IgD-negative memory B cell (primary cell): ENCODE measurements around the gene CKMT2. TPM values are rescaled to one million over a fixed set of nuclear protein-coding genes. Genes with fewer than 3 reads are reported as not detected.
A peak's percentile ranks its signal among the peaks of the same experiment; 100 is the strongest.
"Not testable (repeated sequence)": the region's sequence is repeated elsewhere in the genome, so short reads cannot be mapped to it uniquely, and the experiment has no call there.

ENCODE experiments used
- H3K27ac Mint-ChIP-seq, 3 donors: one replicate each; pipeline ENCODE4 v1.8.0; 2020 to 2022; ENCODE audit warnings: mild to moderate bottlenecking in 3 of 3, mixed read lengths in 3 of 3, moderate library complexity in 1 of 3
- H3K27me3 Mint-ChIP-seq: one replicate; pipeline ENCODE4 v1.8.0; 2021; ENCODE audit warnings: mixed read lengths
- H3K36me3 Mint-ChIP-seq: one replicate; pipeline ENCODE4 v1.8.0; 2020; ENCODE audit warnings: mild to moderate bottlenecking, mixed read lengths
- H3K4me1 Mint-ChIP-seq, 3 donors: one replicate each; pipeline ENCODE4 v1.8.0; 2020 to 2022; ENCODE audit warnings: mixed read lengths in 3 of 3, mild to moderate bottlenecking in 1 of 3
- H3K4me3 Mint-ChIP-seq, 4 donors: one replicate each; pipeline ENCODE4 v1.8.0; 2020 to 2022; ENCODE audit warnings: mild to moderate bottlenecking in 4 of 4, mixed read lengths in 4 of 4, moderate library complexity in 3 of 4
- H3K9me3 Mint-ChIP-seq, 3 donors: one replicate each; pipeline ENCODE4 v1.8.0; 2020 to 2021; ENCODE audit warnings: mixed read lengths in 3 of 3, mild to moderate bottlenecking in 1 of 3
- polyA plus RNA-seq: library from polyadenylated mRNA; unstranded; fragments of 300-500 nt; fragmentation: Illumina TruSeq; gene quantifications from one replicate; pipeline ENCODE4 v1.2.3, GENCODE V29; 2021

Gene CKMT2
- polyA plus RNA-seq, 1 donor from 2014 or later = not detected

- Mint-ChIP-seq H3K36me3 (peaks cover 7% of the 10 kb centered on the region), H3K27me3 (no peaks in the 10 kb centered on the region), H3K9me3 (no peaks in the 10 kb centered on the region), H3K4me1 (peaks cover 0 to 2% (median 0%) of the 10 kb centered on the region in 3 donors), H3K27ac (no peak overlapping the region), H3K4me3 (no peak overlapping the region)
These were observed 19.8 kb downstream of the CKMT2 start for GRCh38 chr5:81252904-81253303.

DNA sequence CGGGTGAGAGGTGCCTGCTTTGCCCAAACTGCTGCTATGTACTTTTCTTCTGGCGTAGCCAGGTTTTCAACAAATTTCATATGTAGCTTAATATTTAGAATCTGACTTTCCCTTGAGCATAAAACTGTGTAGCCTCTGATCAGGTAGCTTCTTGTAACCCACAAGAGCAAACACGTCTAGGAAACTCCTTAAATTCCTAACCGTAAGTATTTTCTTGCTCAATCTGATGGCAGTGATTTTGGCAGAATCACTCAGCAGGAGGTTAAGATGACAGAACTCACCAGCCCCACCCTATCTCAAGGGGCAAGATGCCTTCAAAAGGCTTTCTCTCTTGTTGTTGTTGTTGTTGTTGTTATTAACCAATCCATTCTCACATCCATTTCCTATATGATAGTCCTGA is 20.8 kb downstream of the CKMT2 start:
- Mint-ChIP-seq H3K27me3 (no peaks in the 10 kb centered on the region), H3K4me3 (no peak overlapping the region), H3K27ac (no peak overlapping the region), H3K36me3 (peaks cover 5% of the 10 kb centered on the region), H3K4me1 (peaks cover 0 to 2% (median 0%) of the 10 kb centered on the region in 3 donors), H3K9me3 (no peaks in the 10 kb centered on the region)

DNA sequence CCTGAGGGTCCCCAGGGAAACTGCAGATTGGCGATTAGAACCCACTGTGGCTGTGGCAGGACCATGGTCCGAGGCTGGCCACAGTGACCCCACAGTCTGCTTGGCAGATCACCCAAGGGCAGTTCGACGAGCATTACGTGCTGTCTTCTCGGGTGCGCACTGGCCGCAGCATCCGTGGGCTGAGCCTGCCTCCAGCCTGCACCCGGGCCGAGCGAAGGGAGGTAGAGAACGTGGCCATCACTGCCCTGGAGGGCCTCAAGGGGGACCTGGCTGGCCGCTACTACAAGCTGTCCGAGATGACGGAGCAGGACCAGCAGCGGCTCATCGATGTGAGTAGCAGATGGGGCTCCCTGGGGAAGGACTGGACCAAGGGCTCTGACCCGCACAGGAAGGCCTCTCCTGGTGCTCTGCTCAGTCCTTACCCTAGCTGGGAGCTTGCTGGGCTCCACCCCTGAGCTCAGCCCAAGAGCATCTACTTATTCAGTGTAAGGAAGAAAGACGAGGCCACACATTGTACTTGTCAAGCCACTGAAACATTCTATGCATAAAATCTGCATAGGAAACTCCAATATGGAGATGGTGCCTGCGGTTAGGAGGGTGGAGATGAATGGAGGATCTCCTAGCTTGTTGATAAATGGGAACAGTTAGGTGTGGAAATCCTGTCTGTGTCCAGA is 21.9 kb downstream of the CKMT2 start:
- Mint-ChIP-seq H3K27ac (no peak overlapping the region), H3K36me3 (peaks cover 10% of the 10 kb centered on the region), H3K4me3 (no peak overlapping the region), H3K9me3 (peaks cover 2 to 5% (median 4%) of the 10 kb centered on the region in 3 donors), H3K4me1 (no peaks in the 10 kb centered on the region), H3K27me3 (no peaks in the 10 kb centered on the region)

DNA sequence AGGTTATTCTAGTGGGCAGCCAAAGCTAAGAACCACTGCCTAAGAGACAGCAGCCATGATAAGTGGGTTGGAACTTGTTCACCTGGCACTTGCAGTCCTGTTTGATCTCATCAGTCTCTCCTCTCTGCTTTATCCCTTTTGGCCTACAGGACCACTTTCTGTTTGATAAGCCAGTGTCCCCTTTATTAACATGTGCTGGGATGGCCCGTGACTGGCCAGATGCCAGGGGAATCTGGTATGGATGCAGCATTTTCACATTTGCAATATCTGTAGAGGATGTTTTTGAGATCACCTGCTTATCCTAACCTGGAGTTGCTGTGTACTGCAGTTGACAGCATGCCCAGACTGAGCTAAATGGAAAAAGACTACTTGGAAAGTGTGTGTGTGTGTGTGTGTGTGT is 23.6 kb downstream of the CKMT2 start:
- peaks cover 20% of the 10 kb centered on the region for H3K36me3 Mint-ChIP-seq

DNA sequence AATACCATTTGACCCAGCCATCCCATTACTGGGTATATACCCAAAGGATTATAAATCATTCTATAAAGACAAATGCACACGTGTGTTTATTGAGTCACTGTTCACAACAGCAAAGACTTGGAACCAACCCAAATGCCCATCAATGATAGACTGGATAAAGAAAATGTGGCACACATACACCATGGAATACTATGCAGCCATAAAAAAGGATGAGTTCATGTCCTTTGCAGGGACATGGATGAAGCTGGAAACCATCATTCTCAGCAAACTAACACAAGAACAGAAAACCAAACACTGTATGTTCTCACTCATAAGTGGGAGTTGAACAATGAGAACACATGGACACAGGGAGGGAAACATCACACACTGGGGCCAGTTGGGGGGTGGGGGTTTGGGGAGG is 29.7 kb downstream of the CKMT2 start:
- H3K4me1 Mint-ChIP-seq, H3K27me3 Mint-ChIP-seq, H3K27ac Mint-ChIP-seq, H3K4me3 Mint-ChIP-seq: not testable (repeated sequence)
- peaks cover 19% of the 10 kb centered on the region for H3K36me3 Mint-ChIP-seq
- H3K9me3 Mint-ChIP-seq = peaks cover 4 to 16% (median 14%) of the 10 kb centered on the region in 3 donors

More for the DNA sequence above, 23.6 kb downstream of the CKMT2 start:
- H3K27me3 Mint-ChIP-seq = no peaks in the 10 kb centered on the region
- H3K27ac Mint-ChIP-seq = no peak overlapping the region
- peaks cover 2 to 12% (median 10%) of the 10 kb centered on the region in 3 donors for H3K9me3 Mint-ChIP-seq
- peaks cover 0 to 4% (median 0%) of the 10 kb centered on the region in 3 donors for H3K4me1 Mint-ChIP-seq
- H3K4me3 Mint-ChIP-seq = no peak overlapping the region

DNA sequence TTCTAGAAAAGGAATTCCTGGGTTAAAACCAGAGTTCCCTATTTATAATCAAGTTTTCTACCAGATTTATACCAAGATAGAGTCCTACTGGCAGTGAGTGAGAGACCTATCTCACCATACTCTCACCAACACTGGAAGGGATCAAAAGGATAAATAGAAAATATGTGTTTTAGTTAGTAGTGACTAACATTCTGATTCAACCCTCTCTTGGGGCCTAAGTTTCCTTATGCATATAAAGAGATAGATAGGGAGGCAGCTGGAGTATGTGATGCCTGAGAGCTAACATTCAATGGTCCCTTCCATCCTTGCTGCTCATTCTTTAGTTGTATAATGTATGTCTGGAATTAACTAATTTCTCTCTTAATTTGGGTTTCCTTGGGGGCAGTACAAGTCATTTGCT is 32.0 kb downstream of the CKMT2 start:
- Mint-ChIP-seq H3K27ac (no peak overlapping the region), H3K9me3 (peaks cover 2 to 10% (median 9%) of the 10 kb centered on the region in 3 donors), H3K36me3 (peaks cover 19% of the 10 kb centered on the region), H3K27me3 (no peaks in the 10 kb centered on the region), H3K4me3 (no peak overlapping the region), H3K4me1 (peaks cover 6 to 7% (median 7%) of the 10 kb centered on the region in 3 donors)

DNA sequence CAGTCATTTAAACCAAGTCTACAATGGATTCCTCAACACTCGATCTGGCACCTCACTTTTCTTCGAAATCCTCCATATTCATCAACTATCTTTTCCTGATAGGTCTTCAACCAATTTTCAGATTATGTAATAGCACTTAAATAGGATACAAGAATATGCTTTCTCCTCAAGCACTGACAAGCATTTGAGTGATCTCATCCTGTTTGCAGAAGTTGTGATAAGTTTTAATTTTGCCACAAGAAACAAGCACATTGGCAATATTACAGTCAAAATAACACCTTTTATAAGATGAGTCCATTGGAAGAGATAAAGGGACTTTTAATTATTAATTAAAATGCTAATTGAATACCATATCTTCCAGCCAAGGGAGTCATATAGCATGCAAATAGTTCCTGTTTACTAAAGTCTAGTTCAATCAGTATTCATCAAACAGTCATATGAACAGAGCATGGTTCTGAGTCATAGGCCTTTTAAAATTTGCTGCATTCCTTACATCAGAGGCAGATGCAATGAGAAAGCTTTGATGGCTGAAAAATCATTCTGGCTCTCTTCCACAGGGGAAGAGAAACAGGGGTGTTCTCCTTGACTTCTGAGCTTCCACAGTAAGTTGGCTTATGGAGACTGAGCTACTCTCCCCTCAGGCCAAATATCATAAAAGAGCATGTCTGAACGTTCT is 35.5 kb downstream of the CKMT2 start:
- Mint-ChIP-seq H3K36me3 (peaks cover 12% of the 10 kb centered on the region), H3K4me1 (peaks cover 5 to 14% (median 6%) of the 10 kb centered on the region in 3 donors), H3K27me3 (no peaks in the 10 kb centered on the region), H3K27ac (no peak overlapping the region), H3K4me3 (no peak overlapping the region), H3K9me3 (peaks cover 6 to 23% (median 14%) of the 10 kb centered on the region in 3 donors)

DNA sequence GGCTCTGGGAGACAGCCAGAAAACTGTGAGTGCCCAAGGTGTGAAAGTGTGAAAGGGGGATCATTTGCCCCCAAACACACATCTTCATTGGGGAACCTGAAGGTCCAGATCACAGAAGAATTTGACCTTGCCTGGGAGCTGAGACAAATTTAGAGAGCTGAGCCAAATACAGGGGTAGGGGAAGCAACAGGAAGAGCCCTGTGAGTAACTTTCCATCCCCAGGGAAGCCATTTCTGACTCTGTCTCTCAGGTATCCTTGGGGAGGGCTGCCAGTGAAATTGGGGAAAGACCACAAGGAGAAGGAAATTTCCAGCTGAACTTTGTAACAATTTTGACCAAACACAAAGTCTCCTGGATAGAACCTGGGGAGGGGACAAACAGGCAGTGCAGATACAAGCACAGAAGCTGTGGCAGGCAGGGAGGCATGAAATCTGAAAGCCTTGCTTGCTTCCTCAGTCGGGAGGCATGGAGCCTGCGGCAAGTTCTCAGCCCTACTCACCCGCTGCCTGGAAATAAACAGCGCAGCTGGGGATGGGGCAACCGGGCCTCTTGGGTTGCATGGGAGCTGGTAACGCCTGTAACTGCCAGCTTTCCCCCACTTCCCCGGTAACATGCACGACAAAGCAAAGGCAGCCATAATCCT is 36.8 kb downstream of the CKMT2 start:
- H3K27me3 Mint-ChIP-seq = no peaks in the 10 kb centered on the region
- H3K27ac Mint-ChIP-seq = no peak overlapping the region
- H3K4me1 Mint-ChIP-seq = peaks cover 5 to 19% (median 6%) of the 10 kb centered on the region in 3 donors
- peaks cover 18% of the 10 kb centered on the region for H3K36me3 Mint-ChIP-seq
- peaks cover 6 to 31% (median 18%) of the 10 kb centered on the region in 3 donors for H3K9me3 Mint-ChIP-seq
- H3K4me3 Mint-ChIP-seq = peak overlapping the region in 1 of 4 donors; percentile 55

- Mint-ChIP-seq H3K36me3 (peaks cover 18% of the 10 kb centered on the region), H3K4me1 (peaks cover 5 to 21% (median 6%) of the 10 kb centered on the region in 3 donors), H3K9me3 (peaks cover 6 to 38% (median 25%) of the 10 kb centered on the region in 3 donors)
- not testable (repeated sequence) for H3K27ac Mint-ChIP-seq, H3K4me3 Mint-ChIP-seq, H3K27me3 Mint-ChIP-seq
These were observed 37.4 kb downstream of the CKMT2 start for GRCh38 chr5:81270394-81271027.

DNA sequence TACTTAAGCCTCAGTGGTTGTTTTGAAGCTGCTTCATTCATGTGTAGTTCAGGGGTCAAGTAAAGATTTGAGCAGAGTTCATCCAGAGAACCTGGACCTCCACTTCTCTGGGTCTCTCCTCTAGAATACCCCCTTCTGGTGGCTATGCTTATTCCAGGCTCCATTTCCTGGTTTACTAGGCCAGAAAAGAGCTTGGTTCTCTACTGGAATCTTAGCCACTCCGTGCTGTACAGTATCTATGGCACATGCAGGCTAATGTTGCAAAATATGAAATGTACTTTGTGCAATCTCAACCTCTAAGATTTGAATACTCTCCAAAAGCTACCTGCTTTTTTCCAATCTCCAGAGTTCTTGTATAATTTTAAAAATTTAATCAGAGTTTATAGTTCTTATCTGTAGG is 50.9 kb downstream of the CKMT2 start:
- peaks cover 2% of the 10 kb centered on the region for H3K36me3 Mint-ChIP-seq

GRCh38 chr5:81286059-81286617 is 53.0 kb downstream of the CKMT2 start:
- Mint-ChIP-seq H3K4me3 (no peak overlapping the region), H3K27ac (peak overlapping the region in 1 of 3 donors; percentile 2), H3K4me1 (peaks cover 11 to 22% (median 17%) of the 10 kb centered on the region in 3 donors), H3K27me3 (no peaks in the 10 kb centered on the region), H3K36me3 (peaks cover 8% of the 10 kb centered on the region), H3K9me3 (peaks cover 0 to 10% (median 2%) of the 10 kb centered on the region in 3 donors)

More for the DNA sequence above, 50.9 kb downstream of the CKMT2 start:
- Mint-ChIP-seq H3K9me3 (no peaks in the 10 kb centered on the region), H3K4me1 (peaks cover 11 to 15% (median 15%) of the 10 kb centered on the region in 3 donors), H3K27ac (no peak overlapping the region), H3K4me3 (no peak overlapping the region), H3K27me3 (no peaks in the 10 kb centered on the region)

- Mint-ChIP-seq H3K27me3 (no peaks in the 10 kb centered on the region), H3K9me3 (peaks cover 4 to 20% (median 17%) of the 10 kb centered on the region in 3 donors), H3K4me1 (peaks cover 17 to 33% (median 26%) of the 10 kb centered on the region in 3 donors), H3K4me3 (peak overlapping the region in 3 of 4 donors; percentile 58 to 65 (median 60)), H3K36me3 (peaks cover 12% of the 10 kb centered on the region), H3K27ac (no peak overlapping the region)
These were observed 54.9 kb downstream of the CKMT2 start for GRCh38 chr5:81288021-81288433.

DNA sequence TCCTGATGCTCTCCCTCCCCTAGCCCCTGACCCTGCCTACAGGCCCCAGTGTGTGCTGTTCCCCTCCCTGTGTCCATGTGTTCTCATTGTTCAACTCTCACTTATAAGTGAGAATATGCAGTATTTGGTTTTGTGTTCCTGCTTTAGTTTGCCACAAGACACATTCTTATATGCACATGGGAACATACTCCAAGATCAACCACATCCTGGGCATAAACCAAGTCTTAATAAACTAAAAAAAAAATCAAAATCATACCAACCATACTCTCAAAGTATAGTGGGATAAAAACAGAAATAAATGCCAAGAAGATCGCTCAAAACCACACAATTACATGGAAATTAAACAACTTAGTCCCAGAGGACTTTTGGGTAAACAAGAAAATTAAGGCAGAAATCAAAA is 57.0 kb downstream of the CKMT2 start:
- H3K4me3 Mint-ChIP-seq = peak overlapping the region in 1 of 4 donors; percentile 60
- no peak overlapping the region for H3K27ac Mint-ChIP-seq
- peaks cover 7 to 27% (median 27%) of the 10 kb centered on the region in 3 donors for H3K9me3 Mint-ChIP-seq

GRCh38 chr5:81292130-81292529 is 59.0 kb downstream of the CKMT2 start:
- Mint-ChIP-seq H3K4me1 (peaks cover 13 to 30% (median 18%) of the 10 kb centered on the region in 3 donors), H3K36me3 (peaks cover 14% of the 10 kb centered on the region), H3K27me3 (no peaks in the 10 kb centered on the region), H3K9me3 (peaks cover 7 to 27% (median 27%) of the 10 kb centered on the region in 3 donors), H3K4me3 (peak overlapping the region in 2 of 4 donors; percentile 43 to 72), H3K27ac (peak overlapping the region in 1 of 3 donors; percentile 78)

More for the DNA sequence above, 57.0 kb downstream of the CKMT2 start:
- peaks cover 14% of the 10 kb centered on the region for H3K36me3 Mint-ChIP-seq
- H3K27me3 Mint-ChIP-seq = no peaks in the 10 kb centered on the region
- peaks cover 17 to 38% (median 27%) of the 10 kb centered on the region in 3 donors for H3K4me1 Mint-ChIP-seq
